Panc1 (cell line): ENCODE results near the gene EPB41L4B. TPM values are rescaled to one million over a fixed set of nuclear protein-coding genes. Genes with fewer than 3 reads are reported as not detected.

Experiments
- ATAC-seq: fragments of 200-7000 bp; cut with Tn5 transposase; 2 replicates; pipeline ENCODE4 v1.9.1; 2020; ENCODE audit warnings: mild to moderate bottlenecking, moderate library complexity
- BruUV-seq: library from RNA; stranded (reverse); fragments of 400-500 nt; replicated peaks from 2 replicates; lab custom pipeline; 2021; lab: Mats Ljungman, UMichigan
- CTCF ChIA-PET: fragments of 300-600 bp; sonication (Branson Sonifier 250); formaldehyde crosslinking; loops from one replicate; lab custom pipeline; 2022; ENCODE audit warnings: antibody characterized with exemption; lab: Charles Lee
- POLR2A ChIA-PET: fragments of 300-600 bp; sonication (Branson Sonifier 250); formaldehyde crosslinking; loops from one replicate; lab custom pipeline; 2022; ENCODE audit warnings: antibody characterized with exemption; lab: Charles Lee
- DNase-seq: peaks from one replicate; pipeline ENCODE4 v3.0.0-alpha.2; 2010; ENCODE audit warnings: low read depth, low spot score
- H3K27ac ChIP-seq: 2 replicates; pipeline ENCODE4 v1.5.1; 2011; ENCODE audit warnings: mild to moderate bottlenecking, low read length, inconsistent platforms
- H3K27me3 ChIP-seq: fragments of 200-500 bp; sonication (Bioruptor generic); 2 replicates; pipeline ENCODE4 v1.6.0; 2014; ENCODE audit warnings: low read length, inconsistent platforms; ENCODE audit not compliant: control insufficient read depth, insufficient read depth
- H3K36me3 ChIP-seq: fragments of 200-500 bp; sonication (Bioruptor generic); 2 replicates; pipeline ENCODE4 v1.5.1; 2014; ENCODE audit warnings: inconsistent platforms, mild to moderate bottlenecking, low read length, moderate library complexity; ENCODE audit not compliant: control insufficient read depth, insufficient read depth
- H3K4me1 ChIP-seq: 2 replicates; pipeline ENCODE4 v1.5.1; 2011; ENCODE audit warnings: inconsistent platforms, mild to moderate bottlenecking, low read length, moderate library complexity; ENCODE audit not compliant: control insufficient read depth, insufficient read depth
- H3K4me3 ChIP-seq, 2 experiments: 2 replicates each; pipeline ENCODE4 v1.5.1; 2011 to 2012; ENCODE audit warnings: low read depth in 2 of 2, low read length in 2 of 2, mild to moderate bottlenecking in 2 of 2, inconsistent platforms in 1 of 2, moderate library complexity in 1 of 2
- H3K9me3 ChIP-seq: fragments of 200-500 bp; sonication (Bioruptor generic); 2 replicates; pipeline ENCODE4 v1.5.1; 2014; ENCODE audit warnings: low read depth, mild to moderate bottlenecking, inconsistent platforms, low read length, moderate library complexity; ENCODE audit not compliant: control insufficient read depth, insufficient read depth
- POLR2AphosphoS5 ChIP-seq: IDR thresholded peaks from 2 replicates; pipeline ENCODE4 v1.6.1; 2012; ENCODE audit warnings: mild to moderate bottlenecking, low read depth, low read length, moderate library complexity
- REST ChIP-seq, 2 experiments: IDR thresholded peaks; 2 replicates each; pipeline ENCODE4 v1.6.1; 2011 to 2012; ENCODE audit warnings: low read depth in 2 of 2, control low read depth in 1 of 2, low read length in 1 of 2, mild to moderate bottlenecking in 1 of 2, moderate library complexity in 1 of 2; ENCODE audit not compliant: insufficient read depth in 1 of 2
- SIN3A ChIP-seq: IDR thresholded peaks from 2 replicates; pipeline ENCODE4 v1.6.1; 2012; ENCODE audit warnings: low read depth, mild to moderate bottlenecking, low read length, moderate library complexity, borderline replicate concordance; ENCODE audit not compliant: insufficient read depth
- TCF7L2 ChIP-seq: IDR thresholded peaks from 2 replicates; pipeline ENCODE4 v1.6.1; 2011; ENCODE audit warnings: mild to moderate bottlenecking, low read depth, low read length, inconsistent platforms
- in situ Hi-C: cut with HindIII; loops from 2 replicates; pipeline ENCODE4 v1.10.0; 2016; ENCODE audit warnings: low sequenced_read_pairs, low pct_unique_long_range_greater_than_20kb
- intact Hi-C: fragments of 100-400 bp; cut with micrococcal nuclease; formaldehyde crosslinking; loops from one replicate; pipeline ENCODE4 v1.10.0; 2022; ENCODE audit not compliant: unreplicated experiment
- total RNA-seq: library from RNA; stranded (reverse); gene quantifications from one replicate; pipeline ENCODE4 v1.2.1, GENCODE V29; 2021; ENCODE audit not compliant: unreplicated experiment
- TF ChIP-seq, protein P1 (sequence below): fragments of 450-650 bp; IDR thresholded peaks from 2 replicates; pipeline ENCODE4 v1.5.1; 2017; ENCODE audit warnings: mild to moderate bottlenecking

Gene EPB41L4B
- total RNA-seq, 1 experiment from 2014 or later = 27.8 TPM

GRCh38 chr9:109263358-109263757 is 57.5 kb downstream of the EPB41L4B start:
- intact Hi-C loops = no loop called here
- BruUV-seq = no TSS peak
- Histone ChIP-seq H3K4me1 (peaks cover 2% of the 10 kb centered on the region), H3K9me3 (no peaks in the 10 kb centered on the region), H3K27ac (no peak overlapping the region), H3K36me3 (no peaks in the 10 kb centered on the region; the same call in 1 of the 2 replicates), H3K4me3 (no peak overlapping the region), H3K27me3 (no peaks in the 10 kb centered on the region)
- TF ChIP-seq, protein P1, sequence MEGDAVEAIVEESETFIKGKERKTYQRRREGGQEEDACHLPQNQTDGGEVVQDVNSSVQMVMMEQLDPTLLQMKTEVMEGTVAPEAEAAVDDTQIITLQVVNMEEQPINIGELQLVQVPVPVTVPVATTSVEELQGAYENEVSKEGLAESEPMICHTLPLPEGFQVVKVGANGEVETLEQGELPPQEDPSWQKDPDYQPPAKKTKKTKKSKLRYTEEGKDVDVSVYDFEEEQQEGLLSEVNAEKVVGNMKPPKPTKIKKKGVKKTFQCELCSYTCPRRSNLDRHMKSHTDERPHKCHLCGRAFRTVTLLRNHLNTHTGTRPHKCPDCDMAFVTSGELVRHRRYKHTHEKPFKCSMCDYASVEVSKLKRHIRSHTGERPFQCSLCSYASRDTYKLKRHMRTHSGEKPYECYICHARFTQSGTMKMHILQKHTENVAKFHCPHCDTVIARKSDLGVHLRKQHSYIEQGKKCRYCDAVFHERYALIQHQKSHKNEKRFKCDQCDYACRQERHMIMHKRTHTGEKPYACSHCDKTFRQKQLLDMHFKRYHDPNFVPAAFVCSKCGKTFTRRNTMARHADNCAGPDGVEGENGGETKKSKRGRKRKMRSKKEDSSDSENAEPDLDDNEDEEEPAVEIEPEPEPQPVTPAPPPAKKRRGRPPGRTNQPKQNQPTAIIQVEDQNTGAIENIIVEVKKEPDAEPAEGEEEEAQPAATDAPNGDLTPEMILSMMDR = no peak
- TF ChIP-seq REST (IDR thresholded peaks at IDR 0.05; ENCODE audit: insufficient read depth in 1 of 2, low read depth in 2 of 2, low read length in 1 of 2) = no peak
- in situ Hi-C loops = no loop called here
- ChIA-PET POLR2A (no interaction called here), CTCF (no interaction called here)
- DNase-seq (no peak), ATAC-seq (no peak)

DNA sequence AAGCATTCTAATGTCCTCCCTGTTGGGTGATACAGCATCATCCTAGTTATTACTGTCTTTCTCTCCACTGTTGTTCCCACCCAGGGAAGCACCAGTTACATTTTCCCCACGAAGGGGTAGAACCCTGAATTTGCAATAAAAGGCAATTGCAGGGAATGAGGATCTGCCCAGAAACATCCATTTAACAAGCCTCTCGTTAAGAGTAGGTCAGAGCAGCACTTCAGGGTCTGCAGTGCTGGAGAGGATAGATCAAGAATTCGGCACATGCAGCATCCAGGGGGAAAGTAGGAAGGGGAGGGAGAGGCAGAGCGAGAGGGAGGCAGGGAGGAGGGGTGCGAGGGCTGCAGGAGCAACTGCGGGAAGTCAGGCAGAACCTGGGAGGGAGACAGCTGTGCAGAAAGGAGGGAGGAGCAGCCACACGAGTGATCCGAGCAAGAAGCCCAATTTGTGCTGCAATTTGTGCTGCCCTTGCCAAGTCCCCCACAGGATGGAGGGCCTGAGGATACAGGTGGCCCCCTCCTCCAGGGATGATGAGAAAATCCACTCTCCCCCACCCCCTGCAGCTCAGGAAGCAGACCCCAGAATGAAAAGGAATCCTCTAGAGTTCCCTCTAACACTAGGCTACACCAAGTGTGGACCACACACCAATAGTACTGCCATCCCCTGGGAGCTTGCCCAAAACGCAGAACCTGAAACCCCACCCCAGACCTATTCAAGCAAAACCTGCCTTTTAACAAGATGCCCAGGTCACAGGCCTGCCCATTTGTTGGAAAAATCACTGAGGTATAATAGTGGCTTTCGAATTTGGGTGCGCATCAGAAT is 62.2 kb downstream of the EPB41L4B start:
- no peak for DNase-seq
- in situ Hi-C loops (no loop called here), intact Hi-C loops (no loop called here)
- Histone ChIP-seq H3K9me3 (no peaks in the 10 kb centered on the region), H3K4me1 (peaks cover 23% of the 10 kb centered on the region), H3K27me3 (no peaks in the 10 kb centered on the region), H3K36me3 (no peaks in the 10 kb centered on the region; the same call in 1 of the 2 replicates), H3K4me3 (no peak overlapping the region), H3K27ac (no peak overlapping the region)
- ChIA-PET POLR2A (no interaction called here), CTCF (no interaction called here)
- BruUV-seq = no TSS peak
- TF ChIP-seq TCF7L2 (no peak), POLR2AphosphoS5 (no peak), SIN3A (no peak), REST (IDR thresholded peaks at IDR 0.05; ENCODE audit: insufficient read depth in 1 of 2, low read depth in 2 of 2, low read length in 1 of 2) (no peak)
- TF ChIP-seq, protein P1 = no peak
- ATAC-seq = no peak
